NCI-H2029 treated with DMSO at 0.1 percent for 48 hours (cell line): ENCODE measurements around the gene LMF2.
"Not testable (repeated sequence)": the region's sequence is repeated elsewhere in the genome, so short reads cannot be mapped to it uniquely, and the experiment has no call there.

Source experiments
- DNase-seq: peaks from one replicate; lab custom pipeline; 2025; lab: John Stamatoyannopoulos, UW

Gene LMF2

GRCh38 chr22:50507421-50507990 is at the start of gene LMF2:
LMF2 (minus strand) TSS chr22:50507702; CDS start chr22:50507675, 27 bp downstream.
- no peak for DNase-seq

- no peak for DNase-seq
Measured at GRCh38 chr22:50556703-50557102, 49.2 kb upstream of the LMF2 start.

- DNase-seq = no peak
Measured at GRCh38 chr22:50553310-50553709, 45.8 kb upstream of the LMF2 start.

- DNase-seq = no peak
Measured at GRCh38 chr22:50551160-50551752, 43.8 kb upstream of the LMF2 start.

GRCh38 chr22:50550395-50550794 is 42.9 kb upstream of the LMF2 start:
- no peak for DNase-seq

- no peak for DNase-seq
Measured at GRCh38 chr22:50548921-50549790, 41.7 kb upstream of the LMF2 start.

GRCh38 chr22:50548040-50548920 is 40.8 kb upstream of the LMF2 start:
- no peak for DNase-seq

- DNase-seq = no peak
Measured at GRCh38 chr22:50547263-50547985, 39.9 kb upstream of the LMF2 start.

GRCh38 chr22:50546326-50547262 is 39.1 kb upstream of the LMF2 start:
- DNase-seq = no peak

GRCh38 chr22:50545522-50546325 is 38.2 kb upstream of the LMF2 start, which contains the start of gene KLHDC7B:
KLHDC7B (plus strand) TSS chr22:50545899; CDS start chr22:50546244, 345 bp downstream.
- DNase-seq = no peak

GRCh38 chr22:50544746-50545253 is 37.3 kb upstream of the LMF2 start:
- no peak for DNase-seq

GRCh38 chr22:50544078-50544745 is 36.7 kb upstream of the LMF2 start:
- DNase-seq = no peak

- no peak for DNase-seq
Measured at GRCh38 chr22:50542416-50542927, 35.0 kb upstream of the LMF2 start.

GRCh38 chr22:50541667-50542026 is 34.1 kb upstream of the LMF2 start:
- not testable (repeated sequence) for DNase-seq

- no peak for DNase-seq
Measured at GRCh38 chr22:50540381-50540780, 32.9 kb upstream of the LMF2 start.

- DNase-seq = no peak
Measured at GRCh38 chr22:50537765-50538164, 30.3 kb upstream of the LMF2 start.

GRCh38 chr22:50536226-50536625 is 28.7 kb upstream of the LMF2 start:
- no peak for DNase-seq

- DNase-seq = no peak
Measured at GRCh38 chr22:50535113-50535512, 27.6 kb upstream of the LMF2 start.
